Loucy (cell line): ENCODE data around the gene COP1.

ENCODE experiments used
- H2AFZ ChIP-seq: fragments of 200-600 bp; sonication (generic); 2 replicates; pipeline ENCODE4 v1.6.0; 2016; ENCODE audit warnings: antibody characterized with exemption, mild to moderate bottlenecking, low read length, moderate library complexity
- H3F3A ChIP-seq: fragments of 200-600 bp; 2 replicates; pipeline ENCODE4 v1.6.0; 2016; ENCODE audit warnings: antibody characterized with exemption, low read depth, mild to moderate bottlenecking
- H3K27me3 ChIP-seq: fragments of 200-600 bp; sonication (generic); 2 replicates; pipeline ENCODE4 v1.6.1; 2014; ENCODE audit warnings: low read length, mild to moderate bottlenecking; ENCODE audit not compliant: insufficient read depth, poor library complexity, severe bottlenecking
- H3K36me3 ChIP-seq: fragments of 200-600 bp; sonication (generic); 2 replicates; pipeline ENCODE4 v1.6.1; 2016; ENCODE audit warnings: low read length; ENCODE audit not compliant: insufficient read depth
- H3K4me1 ChIP-seq: fragments of 200-600 bp; sonication (generic); 2 replicates; pipeline ENCODE4 v1.5.1; 2014; ENCODE audit warnings: low read length, mild to moderate bottlenecking; ENCODE audit not compliant: insufficient read depth, poor library complexity, severe bottlenecking
- H3K4me2 ChIP-seq: fragments of 200-600 bp; sonication (generic); 2 replicates; pipeline ENCODE4 v1.6.0; 2014; ENCODE audit warnings: antibody characterized with exemption, low read length, low read depth, mild to moderate bottlenecking; ENCODE audit not compliant: poor library complexity, severe bottlenecking
- H3K4me3 ChIP-seq: fragments of 200-600 bp; sonication (generic); 2 replicates; pipeline ENCODE4 v1.5.1; 2014; ENCODE audit warnings: low read length, mild to moderate bottlenecking, mixed read lengths; ENCODE audit not compliant: poor library complexity, severe bottlenecking
- H3K79me2 ChIP-seq: fragments of 200-600 bp; sonication (generic); 2 replicates; pipeline ENCODE4 v1.6.1; 2014; ENCODE audit warnings: low read length; ENCODE audit not compliant: insufficient read depth
- H3K9ac ChIP-seq: fragments of 200-600 bp; sonication (generic); 2 replicates; pipeline ENCODE4 v1.6.0; 2014; ENCODE audit warnings: mild to moderate bottlenecking, low read depth, low read length, moderate library complexity; ENCODE audit not compliant: poor library complexity, severe bottlenecking
- H3K9me2 ChIP-seq: fragments of 200-600 bp; sonication (generic); replicated peaks from 2 replicates; pipeline ENCODE4 v1.6.1; 2016; ENCODE audit warnings: low read depth, low read length, mixed read lengths
- H3K9me3 ChIP-seq: fragments of 200-600 bp; sonication (generic); 2 replicates; pipeline ENCODE4 v1.6.1; 2014; ENCODE audit warnings: mild to moderate bottlenecking, antibody characterized with exemption, low read length, low read depth; ENCODE audit not compliant: insufficient read depth
- H4K20me1 ChIP-seq: fragments of 200-600 bp; sonication (generic); 2 replicates; pipeline ENCODE4 v1.6.0; 2014; ENCODE audit warnings: antibody characterized with exemption, low read length, mild to moderate bottlenecking; ENCODE audit not compliant: insufficient read depth, poor library complexity, severe bottlenecking
- CTCF ChIP-seq: fragments of 200-600 bp; sonication (generic); conservative IDR thresholded peaks from 2 replicates; pipeline ENCODE4 v1.5.1; 2014; ENCODE audit warnings: mild to moderate bottlenecking, antibody characterized with exemption, low read length
- EZH2phosphoT487 ChIP-seq: fragments of 200-600 bp; IDR thresholded peaks from 2 replicates; pipeline ENCODE4 v1.6.1; 2018; ENCODE audit warnings: antibody characterized with exemption, mild to moderate bottlenecking, moderate library complexity, borderline replicate concordance

COP1 gene

GRCh38 chr1:175901076-175901836 lies 305.8 kb downstream of the COP1 start:
- Histone ChIP-seq H3F3A (no peaks in the 10 kb centered on the region), H3K79me2 (no peaks in the 10 kb centered on the region), H3K36me3 (no peaks in the 10 kb centered on the region), H3K9me3 (no peaks in the 10 kb centered on the region), H3K27me3 (no peaks in the 10 kb centered on the region), H4K20me1 (no peaks in the 10 kb centered on the region), H2AFZ (no peak overlapping the region), H3K4me3 (no peak overlapping the region), H3K4me1 (no peaks in the 10 kb centered on the region), H3K9me2 (no peaks in the 10 kb centered on the region), H3K4me2 (no peak overlapping the region), H3K9ac (no peak overlapping the region)
- no peak for TF ChIP-seq EZH2phosphoT487
- TF ChIP-seq CTCF, result no peak

GRCh38 chr1:175900171-175900570 lies 306.9 kb downstream of the COP1 start:
- H3K4me2 ChIP-seq, result no peak overlapping the region
- TF ChIP-seq CTCF (no peak), EZH2phosphoT487 (no peak)
- no peaks in the 10 kb centered on the region for H3K9me2 ChIP-seq
- no peaks in the 10 kb centered on the region for H3K79me2 ChIP-seq
- no peaks in the 10 kb centered on the region for H3K4me1 ChIP-seq
- no peak overlapping the region for H2AFZ ChIP-seq
- H3K27me3 ChIP-seq, result no peaks in the 10 kb centered on the region
- no peaks in the 10 kb centered on the region for H4K20me1 ChIP-seq
- no peak overlapping the region for H3K9ac ChIP-seq
- no peak overlapping the region for H3K4me3 ChIP-seq
- no peaks in the 10 kb centered on the region for H3K9me3 ChIP-seq
- no peaks in the 10 kb centered on the region for H3K36me3 ChIP-seq
- H3F3A ChIP-seq, result no peaks in the 10 kb centered on the region

- Histone ChIP-seq H3K9me3 (no peaks in the 10 kb centered on the region), H3K27me3 (no peaks in the 10 kb centered on the region), H4K20me1 (no peaks in the 10 kb centered on the region), H3F3A (no peaks in the 10 kb centered on the region), H3K4me2 (no peak overlapping the region), H3K4me3 (no peak overlapping the region), H3K79me2 (no peaks in the 10 kb centered on the region), H3K9me2 (no peaks in the 10 kb centered on the region), H3K36me3 (no peaks in the 10 kb centered on the region), H3K4me1 (no peaks in the 10 kb centered on the region), H3K9ac (no peak overlapping the region), H2AFZ (no peak overlapping the region)
- TF ChIP-seq CTCF (no peak), EZH2phosphoT487 (no peak)
Measured at GRCh38 chr1:175895966-175896365, 311.1 kb downstream of the COP1 start.
